Panc1 (cell line): ENCODE results near the gene EMID1. TPM values are rescaled to one million over a fixed set of nuclear protein-coding genes. Genes with fewer than 3 reads are reported as not detected.

Source experiments
- ATAC-seq: fragments of 200-7000 bp; cut with Tn5 transposase; 2 replicates; pipeline ENCODE4 v1.9.1; 2020; ENCODE audit warnings: mild to moderate bottlenecking, moderate library complexity
- BruUV-seq: library from RNA; stranded (reverse); fragments of 400-500 nt; replicated peaks from 2 replicates; lab custom pipeline; 2021; lab: Mats Ljungman, UMichigan
- CTCF ChIA-PET: fragments of 300-600 bp; sonication (Branson Sonifier 250); formaldehyde crosslinking; loops from one replicate; lab custom pipeline; 2022; ENCODE audit warnings: antibody characterized with exemption; lab: Charles Lee
- POLR2A ChIA-PET: fragments of 300-600 bp; sonication (Branson Sonifier 250); formaldehyde crosslinking; loops from one replicate; lab custom pipeline; 2022; ENCODE audit warnings: antibody characterized with exemption; lab: Charles Lee
- DNase-seq: peaks from one replicate; pipeline ENCODE4 v3.0.0-alpha.2; 2010; ENCODE audit warnings: low read depth, low spot score
- H3K27ac ChIP-seq: 2 replicates; pipeline ENCODE4 v1.5.1; 2011; ENCODE audit warnings: mild to moderate bottlenecking, low read length, inconsistent platforms
- H3K27me3 ChIP-seq: fragments of 200-500 bp; sonication (Bioruptor generic); 2 replicates; pipeline ENCODE4 v1.6.0; 2014; ENCODE audit warnings: low read length, inconsistent platforms; ENCODE audit not compliant: control insufficient read depth, insufficient read depth
- H3K36me3 ChIP-seq: fragments of 200-500 bp; sonication (Bioruptor generic); 2 replicates; pipeline ENCODE4 v1.5.1; 2014; ENCODE audit warnings: inconsistent platforms, mild to moderate bottlenecking, low read length, moderate library complexity; ENCODE audit not compliant: control insufficient read depth, insufficient read depth
- H3K4me1 ChIP-seq: 2 replicates; pipeline ENCODE4 v1.5.1; 2011; ENCODE audit warnings: inconsistent platforms, mild to moderate bottlenecking, low read length, moderate library complexity; ENCODE audit not compliant: control insufficient read depth, insufficient read depth
- H3K4me3 ChIP-seq, 2 experiments: 2 replicates each; pipeline ENCODE4 v1.5.1; 2011 to 2012; ENCODE audit warnings: low read depth in 2 of 2, low read length in 2 of 2, mild to moderate bottlenecking in 2 of 2, inconsistent platforms in 1 of 2, moderate library complexity in 1 of 2
- H3K9me3 ChIP-seq: fragments of 200-500 bp; sonication (Bioruptor generic); 2 replicates; pipeline ENCODE4 v1.5.1; 2014; ENCODE audit warnings: low read depth, mild to moderate bottlenecking, inconsistent platforms, low read length, moderate library complexity; ENCODE audit not compliant: control insufficient read depth, insufficient read depth
- POLR2AphosphoS5 ChIP-seq: IDR thresholded peaks from 2 replicates; pipeline ENCODE4 v1.6.1; 2012; ENCODE audit warnings: mild to moderate bottlenecking, low read depth, low read length, moderate library complexity
- SIN3A ChIP-seq: IDR thresholded peaks from 2 replicates; pipeline ENCODE4 v1.6.1; 2012; ENCODE audit warnings: low read depth, mild to moderate bottlenecking, low read length, moderate library complexity, borderline replicate concordance; ENCODE audit not compliant: insufficient read depth
- TCF7L2 ChIP-seq: IDR thresholded peaks from 2 replicates; pipeline ENCODE4 v1.6.1; 2011; ENCODE audit warnings: mild to moderate bottlenecking, low read depth, low read length, inconsistent platforms
- in situ Hi-C: cut with HindIII; loops from 2 replicates; pipeline ENCODE4 v1.10.0; 2016; ENCODE audit warnings: low sequenced_read_pairs, low pct_unique_long_range_greater_than_20kb
- intact Hi-C: fragments of 100-400 bp; cut with micrococcal nuclease; formaldehyde crosslinking; loops from one replicate; pipeline ENCODE4 v1.10.0; 2022; ENCODE audit not compliant: unreplicated experiment
- total RNA-seq: library from RNA; stranded (reverse); gene quantifications from one replicate; pipeline ENCODE4 v1.2.1, GENCODE V29; 2021; ENCODE audit not compliant: unreplicated experiment
- TF ChIP-seq, protein P1 (sequence below): fragments of 450-650 bp; IDR thresholded peaks from 2 replicates; pipeline ENCODE4 v1.5.1; 2017; ENCODE audit warnings: mild to moderate bottlenecking
- TF ChIP-seq, protein P2 (sequence below), 2 experiments: IDR thresholded peaks; 2 replicates each; pipeline ENCODE4 v1.6.1; 2011 to 2012; ENCODE audit warnings: low read depth in 2 of 2, control low read depth in 1 of 2, low read length in 1 of 2, mild to moderate bottlenecking in 1 of 2, moderate library complexity in 1 of 2; ENCODE audit not compliant: insufficient read depth in 1 of 2

The EMID1 gene
- total RNA-seq, 1 experiment from 2014 or later: 1.1 TPM

DNA sequence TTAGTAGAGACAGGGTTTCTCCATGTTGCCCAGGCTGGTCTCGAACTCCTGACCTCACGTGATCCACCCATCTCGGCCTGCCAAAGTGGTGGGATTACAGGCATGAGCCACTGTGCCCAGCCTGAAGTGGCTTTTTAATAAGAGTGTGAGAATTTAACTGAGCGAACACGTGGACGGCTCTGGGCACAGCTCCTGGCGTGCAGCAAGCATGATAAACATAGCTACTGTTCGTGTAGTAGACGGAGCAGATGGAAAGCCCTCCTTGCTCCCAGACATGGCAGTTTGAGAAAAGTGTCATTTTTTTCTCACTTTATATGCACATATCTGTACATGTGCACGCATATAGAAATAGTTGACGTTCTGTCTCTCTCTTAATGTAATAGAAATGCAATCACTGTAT is 7.0 kb downstream of the EMID1 start:
- ATAC-seq (no peak), DNase-seq (no peak)
- ChIA-PET POLR2A (no interaction called here), CTCF (interaction anchor here (0.7 kb wide), 1 partner anchor 131 kb away, joined by 7 read pairs; no protein-coding TSS in a partner anchor)
- intact Hi-C loops: no loop called here
- H3K36me3 ChIP-seq: no peaks in the 10 kb centered on the region
- in situ Hi-C loops: no loop called here
- H3K9me3 ChIP-seq: no peaks in the 10 kb centered on the region
- TF ChIP-seq, protein P1, sequence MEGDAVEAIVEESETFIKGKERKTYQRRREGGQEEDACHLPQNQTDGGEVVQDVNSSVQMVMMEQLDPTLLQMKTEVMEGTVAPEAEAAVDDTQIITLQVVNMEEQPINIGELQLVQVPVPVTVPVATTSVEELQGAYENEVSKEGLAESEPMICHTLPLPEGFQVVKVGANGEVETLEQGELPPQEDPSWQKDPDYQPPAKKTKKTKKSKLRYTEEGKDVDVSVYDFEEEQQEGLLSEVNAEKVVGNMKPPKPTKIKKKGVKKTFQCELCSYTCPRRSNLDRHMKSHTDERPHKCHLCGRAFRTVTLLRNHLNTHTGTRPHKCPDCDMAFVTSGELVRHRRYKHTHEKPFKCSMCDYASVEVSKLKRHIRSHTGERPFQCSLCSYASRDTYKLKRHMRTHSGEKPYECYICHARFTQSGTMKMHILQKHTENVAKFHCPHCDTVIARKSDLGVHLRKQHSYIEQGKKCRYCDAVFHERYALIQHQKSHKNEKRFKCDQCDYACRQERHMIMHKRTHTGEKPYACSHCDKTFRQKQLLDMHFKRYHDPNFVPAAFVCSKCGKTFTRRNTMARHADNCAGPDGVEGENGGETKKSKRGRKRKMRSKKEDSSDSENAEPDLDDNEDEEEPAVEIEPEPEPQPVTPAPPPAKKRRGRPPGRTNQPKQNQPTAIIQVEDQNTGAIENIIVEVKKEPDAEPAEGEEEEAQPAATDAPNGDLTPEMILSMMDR: no peak
- TF ChIP-seq SIN3A (no peak), POLR2AphosphoS5 (no peak), TCF7L2 (no peak)
- TF ChIP-seq, protein P2, sequence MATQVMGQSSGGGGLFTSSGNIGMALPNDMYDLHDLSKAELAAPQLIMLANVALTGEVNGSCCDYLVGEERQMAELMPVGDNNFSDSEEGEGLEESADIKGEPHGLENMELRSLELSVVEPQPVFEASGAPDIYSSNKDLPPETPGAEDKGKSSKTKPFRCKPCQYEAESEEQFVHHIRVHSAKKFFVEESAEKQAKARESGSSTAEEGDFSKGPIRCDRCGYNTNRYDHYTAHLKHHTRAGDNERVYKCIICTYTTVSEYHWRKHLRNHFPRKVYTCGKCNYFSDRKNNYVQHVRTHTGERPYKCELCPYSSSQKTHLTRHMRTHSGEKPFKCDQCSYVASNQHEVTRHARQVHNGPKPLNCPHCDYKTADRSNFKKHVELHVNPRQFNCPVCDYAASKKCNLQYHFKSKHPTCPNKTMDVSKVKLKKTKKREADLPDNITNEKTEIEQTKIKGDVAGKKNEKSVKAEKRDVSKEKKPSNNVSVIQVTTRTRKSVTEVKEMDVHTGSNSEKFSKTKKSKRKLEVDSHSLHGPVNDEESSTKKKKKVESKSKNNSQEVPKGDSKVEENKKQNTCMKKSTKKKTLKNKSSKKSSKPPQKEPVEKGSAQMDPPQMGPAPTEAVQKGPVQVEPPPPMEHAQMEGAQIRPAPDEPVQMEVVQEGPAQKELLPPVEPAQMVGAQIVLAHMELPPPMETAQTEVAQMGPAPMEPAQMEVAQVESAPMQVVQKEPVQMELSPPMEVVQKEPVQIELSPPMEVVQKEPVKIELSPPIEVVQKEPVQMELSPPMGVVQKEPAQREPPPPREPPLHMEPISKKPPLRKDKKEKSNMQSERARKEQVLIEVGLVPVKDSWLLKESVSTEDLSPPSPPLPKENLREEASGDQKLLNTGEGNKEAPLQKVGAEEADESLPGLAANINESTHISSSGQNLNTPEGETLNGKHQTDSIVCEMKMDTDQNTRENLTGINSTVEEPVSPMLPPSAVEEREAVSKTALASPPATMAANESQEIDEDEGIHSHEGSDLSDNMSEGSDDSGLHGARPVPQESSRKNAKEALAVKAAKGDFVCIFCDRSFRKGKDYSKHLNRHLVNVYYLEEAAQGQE (IDR thresholded peaks at IDR 0.05; ENCODE audit: insufficient read depth in 1 of 2, low read depth in 2 of 2, low read length in 1 of 2): no peak
- no peaks in the 10 kb centered on the region for H3K27me3 ChIP-seq
- no peak overlapping the region for H3K4me3 ChIP-seq
- no peaks in the 10 kb centered on the region for H3K4me1 ChIP-seq
- no TSS peak for BruUV-seq
- no peak overlapping the region for H3K27ac ChIP-seq

GRCh38 chr22:29213493-29213892 is 7.8 kb downstream of the EMID1 start:
- DNase-seq: no peak
- ChIA-PET POLR2A (no interaction called here), CTCF (no interaction called here)
- TF ChIP-seq, protein P1: no peak
- no peak for TF ChIP-seq POLR2AphosphoS5
- TF ChIP-seq, protein P2 (IDR thresholded peaks at IDR 0.05; ENCODE audit: insufficient read depth in 1 of 2, low read depth in 2 of 2, low read length in 1 of 2): no peak
- TF ChIP-seq SIN3A: no peak
- no peak for TF ChIP-seq TCF7L2
- no peaks in the 10 kb centered on the region for H3K36me3 ChIP-seq
- no peak for ATAC-seq
- no TSS peak for BruUV-seq
- no peaks in the 10 kb centered on the region for H3K4me1 ChIP-seq
- no peaks in the 10 kb centered on the region for H3K27me3 ChIP-seq
- in situ Hi-C loops (no loop called here), intact Hi-C loops (no loop called here)
- no peak overlapping the region for H3K4me3 ChIP-seq
- H3K9me3 ChIP-seq: no peaks in the 10 kb centered on the region
- H3K27ac ChIP-seq: no peak overlapping the region
